Keratinocyte (primary cell): ENCODE data around the gene CYP27A1. TPM values are rescaled to one million over a fixed set of nuclear protein-coding genes. Genes with fewer than 3 reads are reported as not detected.

Experiments used
- DNase-seq: peaks from one replicate; pipeline ENCODE4 v3.0.0-alpha.2; 2011; ENCODE audit warnings: low read depth, missing footprints, low spot score
- FAIRE-seq: peaks from 2 replicates; lab custom pipeline; 2011; peaks lifted over from hg19 to GRCh38; lab: Jason Lieb, UNC
- H2AFZ ChIP-seq: 2 replicates; pipeline ENCODE4 v1.6.0; 2012; ENCODE audit warnings: low read length, control low read depth, inconsistent platforms; ENCODE audit not compliant: control insufficient read depth
- H3K27ac ChIP-seq: 2 replicates; pipeline ENCODE4 v1.5.1; 2011; ENCODE audit warnings: low read length; ENCODE audit not compliant: control insufficient read depth, insufficient read depth
- H3K27me3 ChIP-seq: 3 replicates; pipeline ENCODE4 v1.6.0; 2011; ENCODE audit warnings: low read length; ENCODE audit not compliant: control insufficient read depth, insufficient read depth; ENCODE audit errors: extremely low read depth
- H3K36me3 ChIP-seq, 2 experiments: 2 replicates in 1 of 2; 3 replicates in 1 of 2; pipeline ENCODE4 v1.5.1; 2011; ENCODE audit warnings: low read length in 2 of 2, mild to moderate bottlenecking in 1 of 2; ENCODE audit not compliant: control insufficient read depth in 2 of 2, insufficient read depth in 2 of 2; ENCODE audit errors: extremely low read depth in 1 of 2
- H3K4me1 ChIP-seq: 3 replicates; pipeline ENCODE4 v1.5.1; 2011; ENCODE audit warnings: low read length; ENCODE audit not compliant: control insufficient read depth, insufficient read depth; ENCODE audit errors: extremely low read depth
- H3K4me2 ChIP-seq: 3 replicates; pipeline ENCODE4 v1.6.0; 2011; ENCODE audit warnings: low read depth, low read length; ENCODE audit not compliant: control insufficient read depth, insufficient read depth; ENCODE audit errors: extremely low read depth
- H3K4me3 ChIP-seq, 3 experiments: fragments of 200-600 bp in 1 of 3; sonication (generic) in 1 of 3; 2 replicates in 2 of 3; 3 replicates in 1 of 3; pipeline ENCODE4 v1.5.1; 2011 to 2016; ENCODE audit warnings: low read length in 3 of 3, mild to moderate bottlenecking in 3 of 3, control low read depth in 2 of 3, inconsistent platforms in 1 of 3, low read depth in 1 of 3, mixed read lengths in 1 of 3, mixed run types in 1 of 3, moderate library complexity in 1 of 3; ENCODE audit not compliant: control insufficient read depth in 2 of 3, insufficient read depth in 2 of 3; ENCODE audit errors: extremely low read depth in 1 of 3
- H3K79me2 ChIP-seq: 2 replicates; pipeline ENCODE4 v1.6.0; 2012; ENCODE audit warnings: low read length; ENCODE audit not compliant: control insufficient read depth, insufficient read depth
- H3K9ac ChIP-seq: 3 replicates; pipeline ENCODE4 v1.6.0; 2011; ENCODE audit warnings: low read length; ENCODE audit not compliant: control insufficient read depth, insufficient read depth; ENCODE audit errors: extremely low read depth
- H3K9me1 ChIP-seq: 3 replicates; pipeline ENCODE4 v1.6.0; 2011; ENCODE audit warnings: low read length; ENCODE audit not compliant: control insufficient read depth, insufficient read depth; ENCODE audit errors: extremely low read depth
- H3K9me3 ChIP-seq: 2 replicates; pipeline ENCODE4 v1.5.1; 2012; ENCODE audit warnings: low read depth, low read length; ENCODE audit not compliant: control insufficient read depth
- H4K20me1 ChIP-seq: 3 replicates; pipeline ENCODE4 v1.6.0; 2011; ENCODE audit warnings: low read length; ENCODE audit not compliant: control insufficient read depth, insufficient read depth; ENCODE audit errors: extremely low read depth
- CTCF ChIP-seq, 3 experiments: IDR thresholded peaks in 1 of 3; conservative IDR thresholded peaks in 1 of 3; optimal IDR thresholded peaks in 1 of 3; 2 replicates in 2 of 3; 3 replicates in 1 of 3; pipeline versions ENCODE3 to v1.5.1; 2011; ENCODE audit warnings: low read length in 3 of 3, mild to moderate bottlenecking in 3 of 3, moderate library complexity in 2 of 3, control low read depth in 1 of 3, inconsistent platforms in 1 of 3; ENCODE audit not compliant: insufficient read depth in 2 of 3; ENCODE audit errors: extremely low read depth in 1 of 3
- EZH2 ChIP-seq: IDR thresholded peaks from one replicate; pipeline ENCODE4 v1.6.1; 2012; ENCODE audit warnings: inconsistent platforms, mild to moderate bottlenecking, low read length, moderate library complexity
- dilution Hi-C: fragments of 300-500 bp; cut with MboI; formaldehyde crosslinking; loops from one replicate; pipeline ENCODE4 v1.7.0; 2020; ENCODE audit warnings: low sequenced_read_pairs; ENCODE audit not compliant: extremely low pct_ligation_motif_present
- polyA plus RNA-seq, 5 experiments: library from polyadenylated mRNA; depleted of rRNA in 3 of 5; stranded (reverse) in 3 of 5; stranded (forward) in 1 of 5; unstranded in 1 of 5; fragments of >200 nt; gene quantifications; 1 replicate in 1 of 5; 2 replicates in 3 of 5; 3 replicates in 1 of 5; pipeline versions ENCODE4 v1.2.1 to v1.2.3, GENCODE V29; 2011 to 2012; ENCODE audit warnings: missing spikeins in 2 of 5, low read depth in 1 of 5, low replicate concordance in 1 of 5

CYP27A1 gene
- polyA plus RNA-seq, 1 donor (not counting 4 experiments of a cell fraction or from before 2014, with no cell fraction given) = 0.12 TPM

DNA sequence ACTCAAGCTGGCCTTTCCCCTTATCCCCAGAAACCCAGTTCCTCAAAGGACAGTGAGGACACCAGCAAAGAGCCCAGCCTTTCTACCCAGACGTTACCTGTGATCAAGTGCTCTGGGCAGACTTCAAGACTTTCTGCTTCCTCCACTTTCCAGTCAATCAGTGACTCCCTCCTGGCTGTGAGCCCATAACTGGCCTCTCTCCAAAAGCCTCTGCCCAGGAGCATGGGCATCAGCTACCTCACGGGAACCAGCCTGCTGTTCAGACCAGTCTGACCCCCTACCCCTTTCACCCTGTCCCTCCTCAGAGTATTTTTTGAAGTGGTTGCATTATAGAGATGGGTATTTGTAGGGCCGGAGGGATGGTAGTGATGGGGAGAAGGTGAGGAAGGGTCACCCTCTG lies 27.7 kb upstream of the CYP27A1 start:
- DNase-seq (no peak), FAIRE-seq (no peak)
- Histone ChIP-seq H3K4me2 (no peak overlapping the region), H3K9me3 (no peaks in the 10 kb centered on the region), H3K9me1 (no peaks in the 10 kb centered on the region), H3K27me3 (no peaks in the 10 kb centered on the region), H3K27ac (no peak overlapping the region), H3K4me3 (no peak overlapping the region), H2AFZ (no peak overlapping the region), H3K36me3 (peaks cover 29 to 40% of the 10 kb centered on the region in 2 experiments), H4K20me1 (no peaks in the 10 kb centered on the region), H3K9ac (no peak overlapping the region), H3K4me1 (no peaks in the 10 kb centered on the region), H3K79me2 (no peaks in the 10 kb centered on the region)
- dilution Hi-C loops = no loop called here
- TF ChIP-seq CTCF (optimal IDR thresholded peaks at IDR 0.05 in 1 of 3, IDR thresholded peaks at IDR 0.05 in 1 of 3, conservative IDR thresholded peaks at IDR 0.05 in 1 of 3; ENCODE audit: extremely low read depth in 1 of 3, insufficient read depth in 2 of 3, low read length in 3 of 3) (no peak), EZH2 (no peak)

DNA sequence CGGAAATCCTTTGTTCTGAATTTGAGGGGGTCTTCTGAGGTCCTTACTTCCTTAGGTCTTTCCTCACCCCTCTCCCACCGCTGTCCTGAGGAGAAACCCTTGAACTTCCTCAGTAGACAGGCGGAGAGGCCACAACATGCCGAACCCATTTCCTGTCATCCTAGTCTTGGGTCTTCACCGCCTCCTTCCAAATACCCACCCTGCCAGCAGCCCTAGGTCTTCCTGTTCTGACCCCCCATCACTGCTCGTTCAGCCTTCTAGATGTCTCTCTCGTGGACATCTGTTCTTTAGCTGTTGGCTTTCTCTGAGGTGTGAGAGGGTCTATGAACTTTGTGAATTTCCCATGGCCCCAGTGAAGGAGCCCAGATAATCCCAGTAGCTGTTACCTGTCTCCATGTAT lies 27.2 kb upstream of the CYP27A1 start:
- Histone ChIP-seq H3K79me2 (no peaks in the 10 kb centered on the region), H3K27me3 (no peaks in the 10 kb centered on the region), H3K4me3 (no peak overlapping the region), H2AFZ (no peak overlapping the region), H3K4me2 (no peak overlapping the region), H3K9me3 (no peaks in the 10 kb centered on the region), H3K9ac (no peak overlapping the region), H3K4me1 (peaks cover 4% of the 10 kb centered on the region), H3K9me1 (no peaks in the 10 kb centered on the region), H3K36me3 (peaks cover 27 to 37% of the 10 kb centered on the region in 2 experiments), H3K27ac (no peak overlapping the region), H4K20me1 (no peaks in the 10 kb centered on the region)
- FAIRE-seq (no peak), DNase-seq (no peak)
- dilution Hi-C loops = no loop called here
- no peak for TF ChIP-seq CTCF (optimal IDR thresholded peaks at IDR 0.05 in 1 of 3, IDR thresholded peaks at IDR 0.05 in 1 of 3, conservative IDR thresholded peaks at IDR 0.05 in 1 of 3; ENCODE audit: extremely low read depth in 1 of 3, insufficient read depth in 2 of 3, low read length in 3 of 3)
- TF ChIP-seq EZH2 = no peak
